CD4-positive, alpha-beta T cell treated with Interleukin-6 at 100 ng/mL for 8 hours (primary cell): ENCODE measurements around the gene CLDND2.

ENCODE experiments used
- DNase-seq: peaks from one replicate; pipeline ENCODE4 v3.0.0-alpha.2; 2020; ENCODE audit warnings: mixed read lengths, low spot score

The CLDND2 gene

DNA sequence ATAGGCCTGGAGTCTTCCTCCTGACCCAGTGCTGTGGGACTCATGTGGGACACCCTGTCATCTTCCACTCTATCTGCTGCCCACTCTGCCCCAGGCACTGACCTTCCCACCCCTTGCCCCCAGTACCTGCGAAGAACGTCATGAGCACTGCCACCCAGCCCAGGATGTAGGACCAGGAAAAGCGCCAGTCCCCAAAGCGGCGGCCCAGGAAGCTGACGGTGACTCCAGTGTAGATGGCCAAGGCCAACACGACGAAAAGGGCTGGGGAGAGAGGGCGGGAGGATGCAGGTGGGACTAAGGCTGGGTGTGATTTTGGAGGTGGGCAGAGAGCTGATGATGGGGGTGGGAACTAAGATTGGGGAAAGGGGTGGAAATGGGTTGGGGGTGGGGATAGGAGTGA lies 11.6 kb upstream of the CLDND2 start:
- no peak for DNase-seq

DNA sequence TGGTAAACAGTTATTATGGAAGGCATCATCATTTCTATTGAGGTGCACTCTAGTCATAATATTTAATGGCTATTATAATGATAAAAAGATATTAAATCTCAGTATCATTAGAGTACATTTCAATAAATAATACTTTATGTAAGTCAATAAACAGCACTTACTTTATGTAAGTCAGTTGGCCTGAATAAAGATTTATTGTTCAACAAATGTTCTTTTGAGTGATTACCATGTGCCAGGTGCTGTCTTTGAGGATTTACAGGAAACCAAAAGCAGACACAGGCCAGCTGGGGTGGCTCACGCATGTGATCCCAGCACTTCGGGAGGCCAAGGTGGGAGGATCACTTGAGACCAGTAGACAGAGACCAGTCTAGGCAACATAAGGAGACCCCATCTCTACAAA lies 8.6 kb upstream of the CLDND2 start:
- no peak for DNase-seq

- peak; percentile 30 for DNase-seq
These were observed 6.9 kb upstream of the CLDND2 start for GRCh38 chr19:51375504-51376221.

- DNase-seq, result peak; percentile 75
These were observed 4.1 kb upstream of the CLDND2 start, which contains the start of gene NKG7 for GRCh38 chr19:51372649-51373504. NKG7 (minus strand) TSS chr19:51372654; CDS start chr19:51372535, 119 bp downstream.

- DNase-seq, result no peak
These were observed 3.3 kb upstream of the CLDND2 start for GRCh38 chr19:51372021-51372648.

DNA sequence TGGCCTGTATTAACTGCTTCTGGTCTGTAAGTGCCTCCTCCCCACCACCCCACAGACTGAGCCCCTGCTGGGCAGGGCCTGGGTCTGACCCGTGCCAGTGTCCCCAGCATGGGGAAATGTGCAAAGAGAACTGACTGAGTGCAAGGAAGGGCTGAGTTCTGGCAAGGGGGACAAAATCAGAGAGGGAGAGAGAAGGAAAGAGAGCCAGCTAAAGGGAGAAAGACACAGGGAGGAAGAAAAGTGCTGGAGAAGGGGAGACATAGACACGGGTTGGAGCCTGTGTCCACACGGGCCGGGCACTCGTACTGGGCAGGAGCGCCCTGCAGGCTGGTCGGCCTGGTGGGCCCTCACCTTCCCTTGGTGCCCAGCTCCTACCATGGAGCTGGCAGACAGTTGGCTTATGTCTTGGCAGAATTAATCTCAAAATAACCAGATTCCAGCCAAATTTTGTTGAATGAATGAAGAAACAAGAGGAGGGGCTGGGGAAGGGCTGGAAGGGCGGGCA lies 2.4 kb upstream of the CLDND2 start:
- DNase-seq, result no peak

GRCh38 chr19:51370230-51370629 lies 1.4 kb upstream of the CLDND2 start:
- DNase-seq, result no peak

GRCh38 chr19:51367565-51368365 lies 1.0 kb downstream of the CLDND2 start:
- peak; percentile 97 for DNase-seq

- DNase-seq, result no peak
These were observed 1.6 kb downstream of the CLDND2 start for GRCh38 chr19:51367255-51367564.

DNA sequence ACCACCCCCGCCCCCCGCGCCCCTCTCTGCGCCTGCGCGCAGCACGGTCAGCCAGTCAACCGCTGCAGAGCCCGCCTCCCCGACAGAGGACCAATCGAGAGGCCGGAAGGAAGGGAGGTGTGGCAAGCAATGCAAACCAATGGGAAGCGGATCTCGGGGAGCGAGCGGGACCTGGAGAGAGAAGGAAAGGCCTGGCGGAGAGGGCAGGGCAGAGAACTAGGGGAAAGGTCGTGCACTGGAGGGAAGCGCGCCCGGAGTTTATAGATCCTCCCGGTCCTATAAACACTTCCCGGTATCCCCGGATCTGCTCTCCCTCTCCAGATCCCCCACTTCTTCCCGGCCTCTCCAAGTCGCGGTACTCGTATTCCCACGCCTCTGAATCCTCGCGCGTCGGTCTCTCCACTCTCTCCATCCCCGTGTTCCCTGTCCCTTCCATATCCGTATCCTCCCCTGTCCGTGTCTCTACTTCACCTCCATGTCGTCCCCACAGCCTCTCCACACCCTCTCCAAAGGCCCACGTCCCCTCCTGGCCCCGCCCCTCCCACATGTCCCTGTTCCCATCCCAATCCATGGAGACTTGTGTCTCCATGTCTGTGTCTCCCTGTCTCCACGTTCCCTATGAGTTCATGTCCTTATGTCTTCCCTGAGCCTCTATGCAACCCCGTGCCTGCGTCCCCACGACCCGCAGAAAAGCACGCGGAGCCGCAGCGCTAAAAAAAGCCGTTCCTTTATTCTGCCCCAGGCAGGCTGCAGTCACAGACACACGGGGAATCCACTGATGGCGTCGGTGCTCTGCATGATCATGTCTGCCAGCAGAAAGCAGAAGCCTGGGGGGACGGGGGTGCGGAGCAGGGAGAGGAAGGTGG lies 2.2 kb downstream of the CLDND2 start:
- peak; percentile 96 for DNase-seq

- DNase-seq, result no peak
These were observed 2.8 kb downstream of the CLDND2 start, which contains the start of gene ETFB for GRCh38 chr19:51365965-51366388. ETFB (minus strand) TSS chr19:51366388; CDS start chr19:51366326, 62 bp downstream.

DNA sequence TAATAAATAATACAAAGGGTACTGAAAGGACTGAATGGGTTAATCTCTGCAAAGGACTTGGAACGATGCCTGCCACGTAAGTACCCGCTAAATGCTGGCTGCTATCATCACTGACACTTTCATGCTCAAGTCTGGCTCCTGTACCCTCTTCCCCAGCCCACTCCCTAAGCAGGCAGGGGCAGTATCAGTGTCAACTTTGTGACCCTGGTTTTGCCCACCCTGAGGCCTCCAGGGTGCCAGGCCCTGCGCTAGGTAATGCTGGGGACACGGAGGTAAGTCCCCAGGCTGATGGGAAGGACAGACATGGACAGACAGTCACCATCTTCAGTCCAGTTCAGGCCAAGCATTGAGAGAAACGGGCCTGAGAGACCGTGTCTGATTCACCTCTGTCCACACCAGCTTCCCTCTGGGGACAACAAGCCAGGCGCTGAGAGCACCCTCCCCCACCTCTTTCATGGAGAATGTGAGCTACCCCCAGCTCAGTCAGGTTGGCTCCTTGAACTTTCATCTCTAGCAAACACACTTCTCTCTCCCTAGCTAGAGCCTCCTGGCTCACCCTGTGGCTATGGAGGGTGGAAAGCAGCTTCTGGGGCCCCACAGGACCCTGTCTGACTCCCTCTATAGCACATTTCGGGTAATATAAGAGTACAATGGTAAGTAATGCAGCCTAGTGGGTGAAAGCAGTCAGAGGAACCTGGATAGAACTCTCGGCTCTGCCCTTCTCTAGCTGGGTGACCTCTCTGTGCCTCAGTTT lies 3.4 kb downstream of the CLDND2 start:
- DNase-seq, result no peak

DNA sequence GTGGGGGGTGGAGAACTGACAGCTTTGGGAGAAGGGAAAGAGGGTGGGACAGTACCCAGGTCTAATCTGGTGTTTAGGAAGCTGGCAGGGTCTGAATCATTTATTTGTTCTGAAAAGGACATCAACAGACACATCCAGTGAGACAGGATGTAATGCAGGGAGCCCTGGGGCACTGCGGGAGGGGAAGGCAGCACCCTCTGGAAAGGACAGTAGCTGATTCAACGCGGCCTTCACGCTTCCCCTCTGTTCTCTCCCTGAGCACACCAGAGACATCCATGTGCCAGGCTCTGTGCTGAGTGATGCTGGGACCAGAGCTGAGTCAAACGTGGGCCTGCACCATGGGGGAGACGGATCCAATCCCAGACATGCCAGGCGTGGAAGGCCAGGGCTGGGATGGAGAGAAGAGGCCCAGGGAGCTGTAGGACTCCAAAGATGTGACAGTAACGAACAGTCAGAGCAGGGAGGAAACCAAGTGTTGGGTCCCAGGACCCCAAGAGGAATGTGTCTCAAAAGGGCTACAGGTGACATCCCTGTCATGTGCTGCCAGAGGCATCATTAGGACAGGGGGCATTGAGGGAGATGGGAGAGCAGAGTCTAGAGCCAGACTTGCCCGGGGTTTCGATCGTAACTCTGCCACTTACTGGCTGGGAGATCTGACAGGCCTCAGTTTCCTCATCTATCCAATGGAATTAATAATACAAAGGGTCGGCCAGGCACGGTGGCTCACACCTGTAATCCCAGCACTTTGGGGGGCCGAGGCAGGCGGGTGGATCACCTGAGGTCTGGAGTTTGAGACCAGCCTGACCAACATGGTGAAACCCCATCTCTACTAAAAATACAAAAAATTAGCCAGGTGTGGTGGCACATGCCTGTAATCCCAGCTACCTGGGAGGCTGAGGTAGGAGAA lies 4.3 kb downstream of the CLDND2 start:
- DNase-seq, result no peak

- DNase-seq, result no peak
These were observed 7.6 kb downstream of the CLDND2 start for GRCh38 chr19:51361239-51361638.

GRCh38 chr19:51359294-51359693 lies 9.5 kb downstream of the CLDND2 start:
- no peak for DNase-seq

- no peak for DNase-seq
These were observed 10.9 kb downstream of the CLDND2 start for GRCh38 chr19:51357952-51358351.

DNA sequence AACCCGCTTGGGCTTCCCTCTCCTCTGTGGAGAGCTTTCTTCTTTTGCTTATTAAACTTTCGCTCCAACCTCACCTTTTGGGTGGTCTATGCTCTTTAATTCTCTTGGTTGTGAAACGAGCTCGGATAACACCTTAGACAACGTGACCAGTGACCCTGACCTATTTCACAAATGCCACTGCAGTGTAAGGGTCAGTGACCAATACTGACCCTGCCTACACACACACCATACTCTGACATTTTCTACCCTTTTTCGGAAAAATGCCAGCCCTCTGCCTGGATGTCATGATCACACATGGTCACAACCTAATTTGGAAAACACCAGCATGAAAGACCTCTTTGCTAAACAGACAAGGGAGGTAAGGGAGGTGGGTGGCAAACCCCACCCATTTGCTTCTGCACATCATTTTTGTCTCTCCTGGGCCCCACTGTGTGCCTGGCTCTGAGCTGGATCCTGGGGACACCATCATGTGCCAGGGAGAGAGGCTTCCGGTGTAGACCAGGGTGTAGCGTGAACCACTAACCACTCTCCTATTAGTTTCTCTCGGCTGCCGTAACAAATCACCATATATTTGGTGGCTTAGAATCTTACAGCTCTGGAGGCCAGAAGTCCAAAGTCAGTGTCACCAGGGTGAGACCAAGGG lies 12.5 kb downstream of the CLDND2 start:
- DNase-seq, result no peak

GRCh38 chr19:51354742-51355148 lies 14.1 kb downstream of the CLDND2 start:
- peak; percentile 25 for DNase-seq
